Duodenal mucosa (tissue), 2 donors: ENCODE data around the gene MN1.

Source experiments
- H3K27ac ChIP-seq: one replicate; pipeline ENCODE4 v1.7.0; 2013; ENCODE audit warnings: low read depth, low read length
- H3K27me3 ChIP-seq, 2 donors: one replicate each; pipeline ENCODE4 v1.7.0; 2013; ENCODE audit warnings: low read length in 2 of 2, control low read depth in 1 of 2; ENCODE audit not compliant: insufficient read depth in 2 of 2, control insufficient read depth in 1 of 2
- H3K36me3 ChIP-seq, 2 donors: one replicate each; pipeline ENCODE4 v1.7.0; 2013; ENCODE audit warnings: low read length in 2 of 2, control low read depth in 1 of 2; ENCODE audit not compliant: insufficient read depth in 2 of 2, control insufficient read depth in 1 of 2
- H3K4me1 ChIP-seq, 2 donors: one replicate each; pipeline ENCODE4 v1.7.0; 2013; ENCODE audit warnings: low read length in 2 of 2, control low read depth in 1 of 2; ENCODE audit not compliant: insufficient read depth in 2 of 2, control insufficient read depth in 1 of 2
- H3K4me3 ChIP-seq, 2 donors: one replicate each; pipeline ENCODE4 v1.7.0; 2013; ENCODE audit warnings: low read length in 2 of 2, low read depth in 1 of 2
- H3K9ac ChIP-seq, 2 donors: one replicate each; pipeline ENCODE4 v1.7.0; 2013; ENCODE audit warnings: low read length in 2 of 2, low read depth in 1 of 2
- H3K9me3 ChIP-seq, 2 donors: one replicate each; pipeline ENCODE4 v1.7.0; 2013; ENCODE audit warnings: low read length in 2 of 2, control low read depth in 1 of 2; ENCODE audit not compliant: control insufficient read depth in 1 of 2

MN1 gene

DNA sequence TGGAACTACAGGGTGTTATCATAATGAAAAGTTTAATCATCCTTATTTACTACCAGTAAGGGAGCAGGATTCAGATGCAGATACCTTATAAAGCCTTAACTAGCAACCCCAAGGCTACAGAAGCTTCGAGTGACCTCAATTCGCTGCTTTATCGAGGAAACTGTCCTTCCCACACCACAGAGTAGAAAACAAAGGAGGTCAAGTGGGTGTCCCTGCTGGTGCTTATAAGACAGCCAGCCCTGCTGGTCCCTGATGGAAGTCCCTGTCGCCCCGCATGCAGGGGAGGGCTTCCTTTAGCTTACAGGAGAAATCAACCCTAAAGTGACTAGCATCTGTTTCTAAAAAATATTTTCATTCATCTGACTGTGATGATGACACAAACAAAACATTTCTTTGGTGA, 7.3 kb downstream of the MN1 start:
- no peaks in the 10 kb centered on the region for H3K9me3 ChIP-seq
- peaks cover 5 to 18% of the 10 kb centered on the region in 2 donors for H3K27me3 ChIP-seq
- H3K9ac ChIP-seq, result peak overlapping the region in 1 of 2 donors; percentile 10
- no peak overlapping the region for H3K4me3 ChIP-seq
- H3K36me3 ChIP-seq, result no peaks in the 10 kb centered on the region
- H3K4me1 ChIP-seq, result peaks cover 0 to 4% of the 10 kb centered on the region in 2 donors
- no peak overlapping the region for H3K27ac ChIP-seq

- Histone ChIP-seq H3K27ac (no peak overlapping the region), H3K36me3 (no peaks in the 10 kb centered on the region), H3K4me1 (peaks cover 0 to 4% of the 10 kb centered on the region in 2 donors), H3K27me3 (peaks cover 5 to 18% of the 10 kb centered on the region in 2 donors), H3K9ac (no peak overlapping the region), H3K9me3 (no peaks in the 10 kb centered on the region), H3K4me3 (no peak overlapping the region)
Measured at GRCh38 chr22:27793576-27793975, 8.0 kb downstream of the MN1 start.

DNA sequence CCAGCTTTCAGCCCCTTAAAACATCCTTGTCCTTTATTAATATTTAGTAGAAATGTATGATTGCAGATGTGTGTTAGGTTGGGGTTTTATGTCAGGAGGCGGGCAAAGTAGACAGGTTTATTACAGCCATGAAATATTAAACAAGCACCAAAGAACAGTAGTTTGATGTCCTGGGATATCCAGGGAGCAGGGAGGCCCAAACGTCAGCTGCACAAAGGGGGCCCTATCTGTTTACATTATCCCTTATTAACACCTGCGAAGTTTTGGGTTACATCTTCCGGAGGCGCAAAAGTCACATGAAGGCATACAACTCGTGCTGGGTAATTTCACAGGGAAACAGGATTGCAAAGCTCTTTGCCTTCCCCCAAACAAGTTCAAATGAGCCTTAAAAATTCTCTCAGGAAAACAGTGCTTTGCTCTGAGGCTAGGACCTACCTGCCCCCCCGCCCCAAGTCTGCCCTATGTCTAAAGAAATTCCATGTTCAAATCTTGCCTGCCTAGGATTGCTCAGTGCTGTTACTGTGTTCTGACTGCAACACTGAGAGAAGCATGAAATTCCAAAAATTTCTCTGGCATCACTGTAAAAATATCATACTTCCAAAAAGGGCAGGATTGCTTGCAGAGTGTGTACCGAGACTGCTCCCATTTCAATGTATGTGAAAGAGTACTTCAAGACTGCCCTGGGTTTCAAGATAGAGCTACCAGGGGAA, 8.9 kb downstream of the MN1 start:
- H3K27ac ChIP-seq, result no peak overlapping the region
- H3K9ac ChIP-seq, result no peak overlapping the region
- peaks cover 5 to 18% of the 10 kb centered on the region in 2 donors for H3K27me3 ChIP-seq
- no peaks in the 10 kb centered on the region for H3K9me3 ChIP-seq
- H3K36me3 ChIP-seq, result no peaks in the 10 kb centered on the region
- peaks cover 0 to 4% of the 10 kb centered on the region in 2 donors for H3K4me1 ChIP-seq
- no peak overlapping the region for H3K4me3 ChIP-seq

DNA sequence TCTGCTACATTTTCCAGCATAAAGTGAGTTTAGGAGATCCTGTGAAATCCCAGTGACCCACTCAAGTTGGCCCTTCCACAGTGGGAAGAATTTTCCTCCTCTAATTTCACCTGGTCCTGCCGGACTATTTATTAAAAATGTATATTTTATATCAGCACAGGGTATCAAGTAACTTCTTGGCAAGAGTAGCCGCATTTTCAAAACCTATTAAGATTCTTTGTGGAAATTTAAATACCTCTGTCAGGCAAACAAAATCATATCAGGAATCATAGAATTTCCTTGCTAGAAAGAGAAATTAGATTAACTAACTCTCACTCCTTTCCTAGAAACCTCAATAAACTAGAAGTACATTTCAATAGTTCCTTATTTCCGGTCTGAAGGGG, 9.7 kb downstream of the MN1 start:
- H3K9ac ChIP-seq, result no peak overlapping the region
- no peak overlapping the region for H3K4me3 ChIP-seq
- H3K4me1 ChIP-seq, result peaks cover 0 to 4% of the 10 kb centered on the region in 2 donors
- H3K36me3 ChIP-seq, result no peaks in the 10 kb centered on the region
- no peak overlapping the region for H3K27ac ChIP-seq
- peaks cover 5 to 18% of the 10 kb centered on the region in 2 donors for H3K27me3 ChIP-seq
- no peaks in the 10 kb centered on the region for H3K9me3 ChIP-seq

GRCh38 chr22:27791159-27791858, 10.2 kb downstream of the MN1 start:
- Histone ChIP-seq H3K4me1 (peaks cover 0 to 4% of the 10 kb centered on the region in 2 donors), H3K9me3 (no peaks in the 10 kb centered on the region), H3K27ac (no peak overlapping the region), H3K36me3 (no peaks in the 10 kb centered on the region), H3K27me3 (peaks cover 5 to 18% of the 10 kb centered on the region in 2 donors), H3K4me3 (no peak overlapping the region), H3K9ac (no peak overlapping the region)

- Histone ChIP-seq H3K27me3 (peaks cover 5 to 18% of the 10 kb centered on the region in 2 donors), H3K27ac (no peak overlapping the region), H3K9ac (no peak overlapping the region), H3K36me3 (no peaks in the 10 kb centered on the region), H3K4me1 (peaks cover 0 to 4% of the 10 kb centered on the region in 2 donors), H3K9me3 (no peaks in the 10 kb centered on the region), H3K4me3 (no peak overlapping the region)
Measured at GRCh38 chr22:27790376-27791158, 11.0 kb downstream of the MN1 start.

- Histone ChIP-seq H3K9me3 (no peaks in the 10 kb centered on the region), H3K4me3 (no peak overlapping the region), H3K36me3 (no peaks in the 10 kb centered on the region), H3K27me3 (peaks cover 5 to 15% of the 10 kb centered on the region in 2 donors), H3K4me1 (peaks cover 0 to 4% of the 10 kb centered on the region in 2 donors), H3K27ac (no peak overlapping the region), H3K9ac (no peak overlapping the region)
Measured at GRCh38 chr22:27788500-27789288, 12.9 kb downstream of the MN1 start.

GRCh38 chr22:27786965-27787364, 14.6 kb downstream of the MN1 start:
- Histone ChIP-seq H3K27ac (no peak overlapping the region), H3K36me3 (no peaks in the 10 kb centered on the region), H3K4me1 (peaks cover 0 to 4% of the 10 kb centered on the region in 2 donors), H3K9me3 (no peaks in the 10 kb centered on the region), H3K27me3 (peaks cover 5 to 8% of the 10 kb centered on the region in 2 donors), H3K9ac (no peak overlapping the region), H3K4me3 (no peak overlapping the region)

DNA sequence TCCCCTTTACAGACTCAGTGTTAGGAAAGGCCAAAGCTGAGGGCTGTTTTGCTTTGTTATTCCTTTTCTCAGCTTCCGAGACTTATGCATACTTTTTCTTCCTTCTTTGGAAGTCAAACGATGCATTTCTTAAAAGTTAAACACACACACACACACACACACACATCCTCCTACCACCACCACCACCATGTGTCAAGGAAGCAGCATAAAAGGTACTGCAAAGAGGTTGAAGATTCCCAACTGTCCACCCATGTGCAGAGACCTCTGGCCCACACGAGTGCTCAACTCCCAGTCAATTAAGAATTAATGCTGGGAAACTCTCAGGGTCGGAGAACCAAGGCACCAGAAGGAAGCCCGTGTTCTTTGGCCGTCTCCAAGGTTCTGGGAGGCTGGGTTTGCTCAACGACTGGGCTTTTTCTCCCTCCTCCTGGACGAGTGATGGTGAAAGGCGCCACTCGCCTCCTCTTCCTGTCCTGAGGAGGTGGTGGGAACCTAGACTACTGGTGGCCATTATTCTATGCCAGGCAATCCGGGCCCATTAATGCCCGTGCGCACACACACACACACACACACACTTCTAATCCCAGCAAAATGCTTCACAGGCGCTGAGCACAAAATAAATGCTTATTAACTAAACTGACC, 15.1 kb downstream of the MN1 start:
- H3K4me3 ChIP-seq, result no peak overlapping the region
- peaks cover 2 to 5% of the 10 kb centered on the region in 2 donors for H3K27me3 ChIP-seq
- no peaks in the 10 kb centered on the region for H3K36me3 ChIP-seq
- H3K4me1 ChIP-seq, result peaks cover 0 to 2% of the 10 kb centered on the region in 2 donors
- no peaks in the 10 kb centered on the region for H3K9me3 ChIP-seq
- H3K27ac ChIP-seq, result no peak overlapping the region
- H3K9ac ChIP-seq, result no peak overlapping the region
